K562 (cell line): Measurements from ENCODE around the gene CAPN13. TPM values are rescaled to one million over a fixed set of nuclear protein-coding genes. Genes with fewer than 3 reads are reported as not detected.

ENCODE experiments used
- ATAC-seq: fragments of 200-7000 bp; cut with Tn5 transposase; 3 replicates; pipeline ENCODE4 v1.9.1; 2020; ENCODE audit warnings: moderate library complexity
- BruUV-seq: library from RNA; stranded (reverse); fragments of 400-500 nt; replicated peaks from 2 replicates; lab custom pipeline; 2021; lab: Mats Ljungman, UMichigan
- CTCF ChIA-PET: fragments of 300-600 bp; formaldehyde crosslinking; extraction: SDS; loops from one replicate; lab custom pipeline; 2021; ENCODE audit warnings: low intra/inter-chr PET ratio; lab: Yijun Ruan, JAX
- POLR2A ChIA-PET: fragments of 300-600, 350-650 bp; sonication (Branson Sonifier 250); formaldehyde crosslinking; extraction: SDS; loops from one replicate; lab custom pipeline; 2021; ENCODE audit warnings: antibody characterized with exemption, inconsistent platforms; lab: Yijun Ruan, JAX
- DNase-seq, 4 experiments: peaks; one replicate each; pipeline versions ENCODE4 v3.0.0 to v3.0.0-alpha.2; 2011 to 2018; ENCODE audit warnings: low spot score in 3 of 4, mixed read lengths in 3 of 4; ENCODE audit errors: extremely low read depth in 1 of 4
- FAIRE-seq: peaks from 2 replicates; lab custom pipeline; 2011; peaks lifted over from hg19 to GRCh38; lab: Jason Lieb, UNC
- H2AFZ ChIP-seq: 2 replicates; pipeline ENCODE4 v1.6.0; 2011; ENCODE audit warnings: low read depth, low read length, control low read depth, inconsistent platforms
- H3K27ac ChIP-seq: fragments of 200-600 bp; 3 replicates; pipeline ENCODE4 v1.8.0; 2011; ENCODE audit warnings: low read depth, mild to moderate bottlenecking, control low read depth, inconsistent platforms, low read length, moderate library complexity, mixed read lengths; ENCODE audit errors: extremely low read depth
- H3K27me3 ChIP-seq, 2 experiments: fragments of 300-600 bp in 1 of 2; 2 replicates in 1 of 2; 3 replicates in 1 of 2; pipeline versions ENCODE4 v1.6.0 to v1.8.0; 2011; ENCODE audit warnings: inconsistent platforms in 2 of 2, low read length in 2 of 2, mild to moderate bottlenecking in 1 of 2, mixed read lengths in 1 of 2, moderate library complexity in 1 of 2; ENCODE audit not compliant: control insufficient read depth in 2 of 2, insufficient read depth in 2 of 2
- H3K36me3 ChIP-seq: fragments of 300-600 bp; 3 replicates; pipeline ENCODE4 v1.8.0; 2011; ENCODE audit warnings: mild to moderate bottlenecking, low read length, inconsistent platforms; ENCODE audit not compliant: control insufficient read depth, insufficient read depth
- H3K4me1 ChIP-seq, 2 experiments: fragments of 200-600 bp in 1 of 2; replicated peaks in 1 of 2; 2 replicates in 1 of 2; 3 replicates in 1 of 2; pipeline versions ENCODE4 v1.5.1 to v1.8.0; 2011; ENCODE audit warnings: inconsistent platforms in 2 of 2, low read length in 2 of 2, mild to moderate bottlenecking in 1 of 2, mixed read lengths in 1 of 2, moderate library complexity in 1 of 2; ENCODE audit not compliant: control insufficient read depth in 2 of 2, insufficient read depth in 2 of 2
- H3K4me2 ChIP-seq: 2 replicates; pipeline ENCODE4 v1.6.1; 2011; ENCODE audit warnings: low read length, control low read depth, inconsistent platforms, mixed read lengths; ENCODE audit not compliant: insufficient read depth
- H3K4me3 ChIP-seq: fragments of 200-600 bp; sonication (generic), shearing (Covaris generic); 2 replicates; pipeline ENCODE4 v1.5.1; 2016; ENCODE audit warnings: control low read depth, inconsistent platforms
- H3K79me2 ChIP-seq: fragments of 200-600 bp; 3 replicates; pipeline ENCODE4 v1.8.0; 2011; ENCODE audit warnings: low read length, inconsistent platforms; ENCODE audit not compliant: control insufficient read depth, insufficient read depth
- H3K9ac ChIP-seq, 2 experiments: 2 replicates each; pipeline versions ENCODE4 v1.6.0 to v1.6.1; 2011; ENCODE audit warnings: low read depth in 2 of 2, low read length in 2 of 2, control low read depth in 1 of 2, inconsistent platforms in 1 of 2, mild to moderate bottlenecking in 1 of 2, mixed read lengths in 1 of 2; ENCODE audit not compliant: insufficient read depth in 1 of 2
- H3K9me1 ChIP-seq: one replicate; pipeline ENCODE4 v1.6.0; 2011; ENCODE audit warnings: inconsistent platforms, mild to moderate bottlenecking, low read length, moderate library complexity; ENCODE audit not compliant: control insufficient read depth, insufficient read depth
- H3K9me3 ChIP-seq: replicated peaks from 2 replicates; pipeline ENCODE4 v1.5.1; 2011; ENCODE audit warnings: low read depth, low read length, inconsistent platforms; ENCODE audit not compliant: control insufficient read depth, insufficient read depth
- H4K20me1 ChIP-seq: replicated peaks from 2 replicates; pipeline ENCODE4 v1.6.1; 2011; ENCODE audit warnings: low read length, inconsistent platforms, mixed read lengths; ENCODE audit not compliant: control insufficient read depth, insufficient read depth
- EWSR1 ChIP-seq: fragments of 450-650 bp; IDR thresholded peaks from 2 replicates; pipeline ENCODE4 v1.6.1; 2018; ENCODE audit warnings: borderline replicate concordance, mild to moderate bottlenecking, low read depth, moderate library complexity; ENCODE audit not compliant: partially characterized antibody
- GTF2A2 ChIP-seq: IDR thresholded peaks from 2 replicates; pipeline ENCODE4 v1.6.1; 2016; ENCODE audit warnings: mild to moderate bottlenecking, missing genetic modification characterization, missing compliant biosample characterization
- LEF1 ChIP-seq: fragments of 450-650 bp; IDR thresholded peaks from 2 replicates; pipeline ENCODE4 v1.6.1; 2016; ENCODE audit warnings: mild to moderate bottlenecking
- MTF1 ChIP-seq: fragments of 250-450 bp; sonication (Bioruptor Pico); IDR thresholded peaks from 2 replicates; pipeline ENCODE4 v1.9.0; 2021; ENCODE audit warnings: moderate library complexity, mild to moderate bottlenecking, inconsistent platforms, borderline replicate concordance
- ZKSCAN8 ChIP-seq: fragments of 200-800 bp; sonication (Bioruptor generic); IDR thresholded peaks from 2 replicates; pipeline ENCODE4 v1.6.1; 2016; ENCODE audit warnings: missing genetic modification characterization, missing compliant biosample characterization
- ZNF586 ChIP-seq: fragments of 450-650 bp; formaldehyde crosslinking; conservative IDR thresholded peaks from 2 replicates; pipeline ENCODE4 v1.4.0; 2020; ENCODE audit warnings: mild to moderate bottlenecking, moderate library complexity
- ZNF76 ChIP-seq: fragments of 250-450 bp; sonication (Bioruptor Pico); IDR thresholded peaks from 2 replicates; pipeline ENCODE4 v1.4.0; 2020; ENCODE audit warnings: mild to moderate bottlenecking, moderate library complexity, borderline replicate concordance
- WGBS: fragments of 100-300 bp; shearing (Covaris generic); methylation state at CpG from one replicate; pipeline ENCODE4 v1.1.6; 2016; ENCODE audit warnings: low coverage, mixed read lengths; ENCODE audit not compliant: insufficient coverage; ENCODE audit errors: missing lambda C conversion rate; 5-methylcytosine and 5-hydroxymethylcytosine counted together
- in situ Hi-C: fragments of 300-500 bp; cut with MboI; formaldehyde crosslinking; loops from 4 replicates; pipeline ENCODE4 v1.15.0; 2018; ENCODE audit warnings: inconsistent platforms, mixed read lengths
- intact Hi-C: fragments of 100-400 bp; cut with micrococcal nuclease; formaldehyde crosslinking; loops from 2 replicates; pipeline ENCODE4 v1.14.2; 2022
- polyA plus RNA-seq, 8 experiments: library from polyadenylated mRNA; depleted of rRNA in 4 of 8; stranded (reverse) in 5 of 8; unstranded in 3 of 8; fragments of >200 nt; fragmentation: Nextera tagmentation in 2 of 8; fragmentation: Illumina TruSeq in 1 of 8; extraction: Ambion mirVana in 2 of 8; extraction: Trizol in 1 of 8; gene quantifications; 2 replicates each; pipeline versions ENCODE4 v1.2.1 to v1.2.3, GENCODE V29; 2011 to 2014; ENCODE audit warnings: inconsistent platforms in 1 of 8, missing spikeins in 1 of 8
- total RNA-seq, 7 experiments: library from RNA; depleted of rRNA in 6 of 7; stranded (reverse); fragments of >200 nt in 6 of 7; fragmentation: Illumina TruSeq in 2 of 7; extraction: Trizol in 2 of 7; gene quantifications; 2 replicates each; pipeline versions ENCODE4 v1.2.1 to v1.2.3, GENCODE V29; 2011 to 2021; ENCODE audit warnings: low replicate concordance in 1 of 7
- TF ChIP-seq, protein P1 (sequence below): fragments of 450-650 bp; IDR thresholded peaks from 2 replicates; pipeline ENCODE4 v1.6.1; 2014; ENCODE audit warnings: low read depth, mild to moderate bottlenecking, moderate library complexity, borderline replicate concordance

Gene CAPN13
- total and polyA plus RNA-seq, 9 of the 15 experiments (the other 6 are each of a cell fraction or from before 2014, with no cell fraction given) = not detected

DNA sequence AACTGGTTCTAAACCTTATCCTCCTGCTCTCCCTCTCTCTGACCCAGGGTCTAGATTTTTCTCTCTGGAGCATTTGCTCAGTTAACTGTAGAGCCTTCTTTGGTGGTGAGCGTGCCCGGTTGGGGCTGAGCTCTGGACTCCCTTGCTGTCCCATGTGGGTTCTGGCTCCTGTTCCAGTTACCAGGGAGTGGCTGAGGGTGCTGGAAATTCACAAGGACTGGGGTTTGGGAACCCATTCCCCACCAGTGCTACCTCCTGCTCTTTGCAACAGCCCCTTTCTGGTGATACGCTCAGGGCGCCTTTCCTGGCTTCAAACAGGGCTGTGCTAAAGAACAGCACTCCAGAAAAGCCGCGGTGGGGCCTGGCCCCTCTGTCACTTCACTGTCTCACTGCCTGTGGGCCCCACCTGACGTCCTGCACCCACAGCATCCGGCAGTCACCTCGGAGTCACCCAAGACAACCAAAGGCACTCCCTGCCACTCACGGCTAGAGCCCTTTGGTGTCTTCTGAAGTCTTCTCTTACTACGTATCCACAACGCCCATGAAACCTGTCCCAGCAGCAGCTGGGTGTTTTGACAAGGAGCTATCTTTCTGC lies 41.3 kb downstream of the CAPN13 start:
- FAIRE-seq (no peak), DNase-seq (no peak), ATAC-seq (no peak)
- Histone ChIP-seq H3K9me1 (peaks cover 3% of the 10 kb centered on the region), H3K36me3 (no peaks in the 10 kb centered on the region), H3K4me3 (no peak overlapping the region), H3K27ac (no peak overlapping the region), H3K79me2 (no peaks in the 10 kb centered on the region), H3K9me3 (no peaks in the 10 kb centered on the region), H4K20me1 (no peaks in the 10 kb centered on the region; the same call in 1 of the 2 replicates), H3K4me1 (no peaks in the 10 kb centered on the region), H3K4me2 (no peak overlapping the region), H3K27me3 (peaks cover 5 to 64% of the 10 kb centered on the region in 2 experiments; a peak in 4 of 5 replicates), H3K9ac (no peak overlapping the region), H2AFZ (no peak overlapping the region)
- 1% methylated on average over 11 of the region's 12 CpGs for WGBS
- intact Hi-C loops = no loop called here
- ChIA-PET POLR2A (interaction anchor here (0.6 to 1.3 kb wide), 2 partner anchors 34 to 39 kb away, joined by 3 to 4 read pairs; no protein-coding TSS in a partner anchor), CTCF (no interaction called here)
- no TSS peak for BruUV-seq
- in situ Hi-C loops = no loop called here
- TF ChIP-seq GTF2A2 (tag) = no peak
- no peak for TF ChIP-seq ZNF586
- no peak for TF ChIP-seq MTF1 (CRISPR knock-in tag)
- TF ChIP-seq ZNF76 (CRISPR knock-in tag) = no peak
- TF ChIP-seq, protein P1, sequence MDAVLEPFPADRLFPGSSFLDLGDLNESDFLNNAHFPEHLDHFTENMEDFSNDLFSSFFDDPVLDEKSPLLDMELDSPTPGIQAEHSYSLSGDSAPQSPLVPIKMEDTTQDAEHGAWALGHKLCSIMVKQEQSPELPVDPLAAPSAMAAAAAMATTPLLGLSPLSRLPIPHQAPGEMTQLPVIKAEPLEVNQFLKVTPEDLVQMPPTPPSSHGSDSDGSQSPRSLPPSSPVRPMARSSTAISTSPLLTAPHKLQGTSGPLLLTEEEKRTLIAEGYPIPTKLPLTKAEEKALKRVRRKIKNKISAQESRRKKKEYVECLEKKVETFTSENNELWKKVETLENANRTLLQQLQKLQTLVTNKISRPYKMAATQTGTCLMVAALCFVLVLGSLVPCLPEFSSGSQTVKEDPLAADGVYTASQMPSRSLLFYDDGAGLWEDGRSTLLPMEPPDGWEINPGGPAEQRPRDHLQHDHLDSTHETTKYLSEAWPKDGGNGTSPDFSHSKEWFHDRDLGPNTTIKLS = no peak
- TF ChIP-seq LEF1 = no peak
- TF ChIP-seq ZKSCAN8 (CRISPR knock-in tag) = no peak
- TF ChIP-seq EWSR1 = no peak
